Stimulated activated CD8-positive, alpha-beta memory T cell treated with anti-CD3 and anti-CD28 coated beads, Interleukin-2, amount 100 ng/mL, for 1 hour (primary cell): ENCODE measurements around the gene SPATA33.
"Not testable (repeated sequence)": the region's sequence is repeated elsewhere in the genome, so short reads cannot be mapped to it uniquely, and the experiment has no call there.

Source experiments
- DNase-seq, 2 donors: peaks; one replicate each; pipeline ENCODE4 v3.0.0-alpha.2; 2020; ENCODE audit warnings: low read depth in 2 of 2

SPATA33 gene

GRCh38 chr16:89664238-89664637 is 6.6 kb downstream of the SPATA33 start:
- not testable (repeated sequence) for DNase-seq

DNA sequence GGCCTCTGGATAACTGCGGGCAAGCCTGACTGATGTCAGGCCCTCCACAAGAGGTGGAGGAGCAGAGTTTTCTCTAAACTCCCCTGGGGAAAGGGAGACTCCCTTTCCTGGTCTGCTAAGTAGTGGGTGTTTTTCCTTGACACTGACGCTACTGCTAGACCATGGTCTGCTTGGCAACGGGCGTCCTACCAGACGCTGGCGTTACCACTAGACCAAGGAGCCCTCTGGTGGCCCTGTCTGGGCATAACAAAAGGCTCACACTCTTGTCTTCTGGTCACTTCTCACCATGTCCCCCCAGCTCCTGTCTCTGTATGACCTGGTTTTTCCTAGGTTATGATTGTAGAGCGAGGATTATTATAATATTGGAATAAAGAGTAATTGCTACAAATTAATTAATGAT is 9.4 kb downstream of the SPATA33 start:
- DNase-seq: not testable (repeated sequence)

- no peak for DNase-seq
Observed at GRCh38 chr16:89667633-89668032, 10.0 kb downstream of the SPATA33 start.

DNA sequence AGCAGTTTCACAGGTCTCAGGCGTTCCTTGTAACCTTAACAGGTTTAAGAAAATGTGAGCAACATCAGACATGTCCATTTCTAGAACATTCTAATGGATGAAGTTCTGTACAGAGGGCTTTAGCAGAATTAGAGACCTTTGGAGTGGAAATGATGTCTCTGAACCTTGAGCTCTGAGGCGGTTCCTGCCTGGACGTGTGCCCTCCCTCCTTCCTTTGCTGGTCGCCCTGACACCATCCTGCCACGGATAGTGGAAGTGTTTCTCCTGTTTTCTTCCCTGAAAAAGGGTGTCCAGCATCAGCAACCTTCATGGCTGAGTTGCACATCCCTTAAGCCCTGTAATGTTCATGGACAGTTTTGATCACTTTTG is 11.1 kb downstream of the SPATA33 start:
- no peak for DNase-seq

DNA sequence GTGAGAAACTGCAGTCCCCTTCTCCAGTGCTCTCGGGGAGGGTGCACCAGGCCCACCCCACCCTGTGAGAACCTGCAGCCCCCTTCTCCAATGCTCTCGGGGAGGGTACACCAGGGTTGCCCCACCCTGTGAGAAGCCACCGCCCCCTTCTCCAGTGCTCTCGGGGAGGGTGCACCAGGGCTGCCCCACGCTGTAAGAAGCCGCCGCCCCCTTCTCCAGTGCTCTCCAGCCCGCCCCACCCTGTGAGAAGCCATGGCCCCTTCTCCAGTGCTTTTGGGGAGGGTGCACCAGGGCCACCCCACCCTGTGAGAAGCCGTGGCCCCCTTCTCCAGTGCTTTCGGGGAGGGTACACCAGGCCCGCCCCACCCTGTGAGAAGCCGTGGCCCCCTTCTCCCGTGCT is 12.1 kb downstream of the SPATA33 start:
- no peak for DNase-seq

- DNase-seq: no peak
Observed at GRCh38 chr16:89670496-89671431, 13.1 kb downstream of the SPATA33 start.

DNA sequence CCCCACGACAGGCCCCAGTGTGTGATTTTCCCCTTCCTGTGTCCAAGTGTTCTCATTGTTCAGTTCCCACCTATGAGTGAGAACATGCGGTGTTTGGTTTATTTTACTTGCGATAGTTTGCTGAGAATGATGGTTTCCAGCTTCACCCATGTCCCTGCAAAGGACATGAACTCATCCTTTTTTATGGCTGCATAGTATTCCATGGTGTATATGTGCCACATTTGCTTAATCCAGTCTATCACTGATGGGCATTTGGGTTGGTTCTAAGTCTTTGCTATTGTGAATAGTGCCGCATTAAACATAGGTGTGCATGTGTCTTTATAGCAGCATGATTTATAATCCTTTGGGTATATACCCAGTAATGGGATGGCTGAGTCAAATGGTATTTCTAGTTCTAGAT is 13.9 kb downstream of the SPATA33 start:
- not testable (repeated sequence) for DNase-seq

DNA sequence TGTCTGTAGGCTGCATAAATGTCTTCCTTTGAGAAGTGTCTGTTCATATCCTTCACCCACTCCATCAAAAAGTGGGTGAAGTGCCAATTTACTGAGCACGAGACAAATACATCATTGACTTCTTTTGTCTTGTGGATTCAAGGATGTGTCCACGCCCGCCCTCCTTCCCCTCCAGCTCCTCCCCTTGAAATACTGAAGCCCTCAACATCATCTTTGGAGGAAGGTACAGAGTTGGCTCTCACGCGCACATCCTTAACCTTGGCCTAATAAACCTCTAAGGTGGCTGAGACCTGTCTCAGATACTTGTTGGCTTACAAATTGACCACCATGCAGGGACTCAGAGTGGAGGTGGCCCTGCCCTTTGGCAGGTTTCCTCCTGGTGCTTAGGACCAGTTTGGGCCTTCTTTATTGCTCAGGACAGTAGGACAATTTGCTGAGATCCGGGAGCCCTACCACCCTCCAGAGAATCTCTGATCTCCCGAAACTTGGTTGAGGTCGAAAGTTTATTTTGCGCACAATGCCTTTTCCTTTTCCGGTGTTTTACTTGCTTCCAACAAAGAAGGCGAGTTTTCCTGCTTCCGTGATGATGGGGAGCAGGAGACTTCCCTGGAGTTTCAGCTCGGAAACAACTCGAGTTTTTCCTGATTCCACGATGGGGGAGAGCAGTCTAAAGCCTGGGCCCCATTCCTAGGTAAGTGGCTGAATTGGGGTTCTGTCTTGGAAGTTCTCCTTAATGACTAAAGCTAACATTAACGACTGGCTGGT is 14.7 kb downstream of the SPATA33 start:
- no peak for DNase-seq

GRCh38 chr16:89678258-89678657 is 20.6 kb downstream of the SPATA33 start:
- no peak for DNase-seq

GRCh38 chr16:89685916-89686315 is 28.3 kb downstream of the SPATA33 start:
- no peak for DNase-seq

DNA sequence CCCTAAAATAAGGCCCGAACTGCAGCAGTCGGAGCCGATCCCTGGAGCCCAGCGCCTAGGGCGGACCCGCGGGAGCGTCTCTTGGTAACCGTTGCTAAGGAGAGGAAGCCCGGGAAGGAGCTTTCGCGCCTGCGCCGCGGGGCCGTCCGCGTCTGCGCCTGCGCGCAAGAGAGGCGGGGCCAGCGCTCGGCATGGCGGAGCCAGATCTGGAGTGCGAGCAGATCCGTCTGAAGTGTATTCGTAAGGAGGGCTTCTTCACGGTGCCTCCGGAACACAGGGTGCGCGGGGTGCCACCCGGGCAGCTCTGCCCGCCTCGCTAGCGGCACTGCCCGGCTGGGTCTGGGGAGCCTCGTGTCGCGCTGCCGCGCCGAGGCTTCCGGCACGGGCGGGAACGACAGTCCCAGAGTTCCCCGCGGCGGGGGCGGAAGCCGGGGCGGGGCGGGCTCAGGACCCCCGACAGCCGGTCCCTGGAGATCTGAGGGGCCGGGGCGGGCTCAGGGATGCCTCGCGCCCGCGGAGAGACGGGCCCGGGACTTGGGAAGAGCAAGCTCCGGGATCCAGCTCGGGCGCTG is 29.0 kb downstream of the SPATA33 start, which contains the start of gene CDK10:
Gene CDK10, plus strand, starts transcription at position 170 of the 572 bp plus-strand sequence. Its CDS starts 22 bp downstream, at position 192.
- peak; percentile 83 for DNase-seq

DNA sequence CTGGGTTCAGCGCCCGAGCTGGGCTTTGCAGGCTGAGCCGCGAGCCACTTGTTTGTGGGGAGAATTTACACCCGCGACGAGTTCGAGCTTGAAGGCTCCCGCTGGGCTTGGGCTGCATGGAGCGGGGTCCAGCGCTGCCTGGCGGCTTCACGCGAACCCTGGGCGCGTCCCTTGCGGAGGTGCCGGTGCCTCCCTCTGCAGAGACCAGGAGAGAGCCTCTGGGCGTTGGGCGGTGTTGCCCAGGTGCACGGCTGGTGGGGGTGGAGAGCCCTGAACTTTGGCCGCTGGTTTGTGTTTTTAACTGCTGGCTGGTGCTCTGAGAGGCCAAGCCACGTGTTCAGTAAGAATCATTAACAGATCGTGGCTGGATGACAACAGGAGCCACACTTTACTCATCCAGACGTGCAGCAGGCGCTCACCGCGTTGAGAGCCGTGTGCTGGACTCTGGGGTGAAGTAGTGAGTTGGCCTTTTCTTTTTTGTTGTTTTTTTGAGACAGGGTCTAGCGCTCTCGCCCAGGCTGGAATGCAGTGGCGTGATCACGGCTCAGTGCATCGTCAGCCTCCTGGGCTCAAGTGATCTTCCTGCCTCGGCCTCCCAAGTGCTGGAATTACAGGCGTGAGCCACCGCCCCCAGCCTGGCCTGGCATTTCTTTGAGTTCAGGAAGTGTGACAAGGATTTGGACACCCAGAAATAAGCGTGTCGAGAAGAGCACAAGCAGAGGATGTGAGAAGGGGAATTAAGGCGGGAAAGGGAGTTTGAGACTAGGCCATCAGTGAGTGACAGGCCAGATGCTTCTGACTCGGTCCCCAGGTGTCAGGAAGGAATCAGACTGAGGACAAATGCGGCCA is 29.7 kb downstream of the SPATA33 start:
- DNase-seq: no peak

DNA sequence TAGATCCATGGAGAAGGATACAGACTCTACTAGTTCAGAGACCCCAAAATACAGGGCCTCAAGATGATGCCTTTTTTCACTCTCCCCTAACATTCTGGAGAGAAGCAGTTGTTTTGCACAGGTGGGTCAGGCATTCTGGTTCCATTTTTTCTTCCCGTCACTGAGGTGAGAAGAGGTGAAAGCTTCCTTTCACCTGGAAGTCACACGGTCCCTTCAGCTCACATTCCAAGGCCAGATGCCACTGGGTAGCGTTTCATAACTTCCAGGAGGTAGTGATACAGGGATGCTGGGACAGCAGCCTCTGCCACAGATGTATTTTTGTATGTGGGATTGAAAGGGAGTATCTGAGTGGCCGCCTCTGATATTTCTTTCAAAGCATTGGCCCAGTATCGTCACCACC is 30.8 kb downstream of the SPATA33 start:
- DNase-seq: no peak

GRCh38 chr16:89689142-89689541 is 31.5 kb downstream of the SPATA33 start:
- DNase-seq: no peak

DNA sequence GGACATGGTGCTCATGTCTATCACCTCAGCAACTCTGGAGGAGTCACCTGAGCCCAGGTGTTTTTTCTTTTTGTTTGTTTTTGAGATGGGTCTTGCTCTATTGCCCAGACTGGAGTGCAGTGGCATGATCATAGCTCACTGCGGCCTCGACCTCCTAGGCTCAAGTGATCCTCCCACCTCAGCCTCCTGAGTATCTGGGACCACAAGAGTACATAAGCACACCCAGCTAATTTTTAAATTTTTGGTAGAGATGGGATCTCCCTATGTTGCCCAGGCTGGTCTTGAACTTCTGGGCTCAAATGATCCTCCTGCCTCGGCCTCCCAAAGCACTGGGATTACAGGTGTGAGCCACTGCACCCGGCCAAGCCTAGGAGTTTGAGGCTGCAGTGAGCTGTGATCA is 32.0 kb downstream of the SPATA33 start:
- DNase-seq: not testable (repeated sequence)

DNA sequence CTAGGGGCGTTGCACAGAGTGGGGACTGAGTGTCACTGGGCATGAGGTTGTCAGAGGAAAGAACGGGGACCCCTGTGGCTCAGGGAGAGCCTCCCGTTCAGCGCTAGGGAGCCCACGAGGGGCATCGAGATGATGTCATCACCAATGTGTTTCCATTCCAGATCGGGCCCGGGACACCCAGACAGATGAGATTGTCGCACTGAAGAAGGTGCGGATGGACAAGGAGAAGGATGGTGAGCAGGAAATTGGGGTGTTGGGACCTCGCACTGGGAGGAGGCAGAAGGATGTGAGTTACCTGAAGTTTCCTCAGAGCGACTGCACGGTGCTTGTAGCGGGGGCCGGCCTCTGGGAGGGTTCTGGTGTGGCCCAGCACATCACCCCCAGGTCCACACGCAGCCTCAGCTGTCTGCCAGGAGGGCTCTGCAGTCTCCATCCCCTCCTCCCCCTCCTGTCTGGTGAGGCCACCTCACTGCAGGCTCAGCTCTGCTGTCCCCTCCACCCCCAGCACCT is 32.8 kb downstream of the SPATA33 start:
- DNase-seq: no peak

- DNase-seq: no peak
Observed at GRCh38 chr16:89691231-89691985, 33.8 kb downstream of the SPATA33 start.

GRCh38 chr16:89691986-89692569 is 34.4 kb downstream of the SPATA33 start:
- DNase-seq: no peak

- DNase-seq: no peak
Observed at GRCh38 chr16:89693289-89693731, 35.7 kb downstream of the SPATA33 start.
